Measurements from ENCODE around the gene MRC2.
"Not testable (repeated sequence)": the region's sequence is repeated elsewhere in the genome, so short reads cannot be mapped to it uniquely, and the experiment has no call there.

The MRC2 gene

DNA sequence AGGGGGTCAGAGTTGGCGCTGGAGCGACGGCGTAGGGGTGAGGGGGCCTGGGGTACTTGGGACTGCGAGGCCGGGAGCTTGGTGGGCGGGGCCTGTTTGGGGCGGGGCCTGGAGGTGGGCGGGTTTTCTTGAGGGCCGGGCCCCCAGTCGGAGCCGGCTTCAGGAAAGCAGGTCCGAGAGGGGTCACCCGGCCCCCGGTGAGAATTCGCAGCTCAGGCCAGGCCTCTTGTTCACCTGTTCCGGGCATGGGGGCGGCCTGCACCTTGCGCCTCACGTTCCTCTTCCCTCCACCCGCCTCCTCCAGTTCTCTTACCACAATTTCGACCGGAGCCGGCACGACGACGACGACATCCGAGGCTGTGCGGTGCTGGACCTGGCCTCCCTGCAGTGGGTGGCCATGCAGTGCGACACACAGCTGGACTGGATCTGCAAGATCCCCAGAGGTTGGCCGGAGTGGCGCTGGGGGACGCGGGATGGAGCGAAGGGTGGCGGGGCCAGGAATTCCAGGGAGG lies 52.5 kb downstream of the MRC2 start:
- DNase-seq, result no peak

DNA sequence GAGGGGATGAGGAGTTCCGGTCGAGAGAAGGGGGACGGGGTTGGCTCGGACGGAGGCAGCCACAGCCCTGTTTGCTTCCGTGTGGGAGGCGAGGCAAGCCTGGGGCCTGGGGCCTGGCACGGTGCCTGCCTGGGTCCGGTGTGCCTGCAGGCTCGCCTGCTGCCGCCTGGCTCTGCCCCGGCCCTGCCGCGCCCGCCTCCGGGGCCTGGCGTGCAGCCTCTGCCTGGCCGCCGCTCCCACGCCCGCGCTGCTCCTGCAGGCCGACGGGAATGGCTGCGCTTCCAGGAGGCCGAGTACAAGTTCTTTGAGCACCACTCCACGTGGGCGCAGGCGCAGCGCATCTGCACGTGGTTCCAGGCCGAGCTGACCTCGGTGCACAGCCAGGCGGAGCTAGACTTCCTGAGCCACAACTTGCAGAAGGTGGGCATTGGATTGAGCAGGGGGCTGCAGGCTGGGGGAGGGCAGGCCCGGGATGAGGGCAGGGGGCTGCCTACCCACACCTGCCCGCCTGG lies 53.1 kb downstream of the MRC2 start:
- DNase-seq, result no peak

DNA sequence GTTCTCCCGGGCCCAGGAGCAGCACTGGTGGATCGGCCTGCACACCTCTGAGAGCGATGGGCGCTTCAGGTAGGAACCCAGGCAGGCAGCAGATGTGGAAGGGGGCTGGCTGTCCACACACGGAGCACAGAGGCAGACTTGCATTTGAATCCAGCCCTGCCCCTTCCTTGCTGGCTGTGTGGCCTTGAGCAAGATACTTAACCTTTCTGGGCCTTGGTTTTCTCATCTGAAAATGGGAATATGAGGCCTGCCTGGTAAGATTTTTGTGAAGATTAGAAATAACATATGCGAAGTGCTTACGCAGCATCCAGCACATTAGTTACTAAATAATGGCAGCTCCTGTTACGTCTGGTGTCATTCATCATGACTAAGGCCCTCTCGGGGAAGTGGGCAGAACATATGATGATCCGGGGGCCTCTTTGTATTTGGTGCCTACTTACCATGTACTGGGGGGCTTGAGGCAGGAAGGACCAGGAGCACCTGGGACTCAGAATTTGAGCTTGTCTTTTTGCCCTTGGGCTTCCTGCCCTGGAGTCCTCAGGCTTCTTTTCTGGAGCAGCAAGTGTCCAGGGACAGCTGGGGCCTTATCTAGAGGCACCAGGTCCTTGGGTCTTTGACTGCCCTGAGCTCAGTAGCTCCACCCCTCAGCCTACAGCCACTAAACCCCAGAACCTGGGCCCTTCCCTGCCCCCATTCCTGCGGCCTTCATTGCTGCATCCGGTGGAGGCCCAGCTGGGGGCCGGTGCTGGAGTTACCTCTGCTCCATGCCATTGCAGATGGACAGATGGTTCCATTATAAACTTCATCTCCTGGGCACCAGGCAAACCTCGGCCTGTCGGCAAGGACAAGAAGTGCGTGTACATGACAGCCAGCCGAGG lies 53.8 kb downstream of the MRC2 start:
- DNase-seq, result no peak

DNA sequence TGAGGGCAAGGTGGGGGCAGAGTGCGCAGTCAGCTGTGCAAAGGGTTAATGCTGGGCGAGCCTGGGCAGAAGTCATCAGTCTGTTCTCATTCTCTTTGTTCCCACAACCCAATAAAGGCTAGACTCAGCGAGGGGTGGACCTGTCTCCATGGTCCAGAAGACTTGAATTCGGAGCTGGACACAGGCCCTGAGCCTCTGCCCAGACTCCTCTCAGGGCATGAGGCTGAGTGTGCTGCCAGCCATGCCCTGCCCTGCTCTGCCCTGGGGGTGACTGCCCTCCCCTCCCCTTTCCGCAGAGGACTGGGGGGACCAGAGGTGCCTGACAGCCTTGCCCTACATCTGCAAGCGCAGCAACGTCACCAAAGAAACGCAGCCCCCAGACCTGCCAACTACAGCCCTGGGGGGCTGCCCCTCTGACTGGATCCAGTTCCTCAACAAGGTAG lies 54.5 kb downstream of the MRC2 start:
- DNase-seq, result no peak

DNA sequence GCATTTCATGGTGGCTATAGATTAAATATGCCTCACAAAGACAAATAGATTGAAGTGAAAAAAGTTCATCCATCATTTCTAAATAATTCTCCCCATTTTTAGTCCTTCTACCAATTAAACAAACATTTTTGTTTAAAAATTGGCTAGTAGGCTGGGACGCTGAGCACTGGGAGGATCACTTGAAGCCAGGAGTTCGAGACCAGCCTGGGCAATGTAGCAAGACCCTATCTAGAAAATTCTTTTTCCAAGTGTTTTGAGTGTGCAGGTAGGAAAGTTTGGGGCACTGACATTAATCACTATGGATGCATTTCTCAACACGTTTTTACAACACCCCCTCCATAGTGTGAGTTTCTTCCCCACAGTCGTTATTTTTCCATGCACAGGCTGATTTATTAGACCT lies 56.7 kb downstream of the MRC2 start:
- DNase-seq, result no peak

DNA sequence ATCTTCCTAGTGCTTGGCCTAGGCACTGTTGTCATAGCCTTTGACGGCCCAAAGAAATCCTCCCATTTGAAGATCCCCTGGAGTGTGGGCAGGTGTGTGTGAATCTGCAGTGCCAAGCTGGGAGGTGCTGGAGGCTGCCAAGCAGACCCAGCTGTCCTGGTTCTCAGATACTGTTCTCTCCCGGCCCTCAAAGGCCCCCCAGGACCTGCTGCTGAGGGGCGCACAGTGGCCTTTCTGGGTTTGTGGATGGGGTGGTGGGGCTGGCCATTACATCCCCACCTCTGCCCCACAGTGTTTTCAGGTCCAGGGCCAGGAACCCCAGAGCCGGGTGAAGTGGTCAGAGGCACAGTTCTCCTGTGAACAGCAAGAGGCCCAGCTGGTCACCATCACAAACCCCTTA lies 60.5 kb downstream of the MRC2 start:
- no peak for DNase-seq

DNA sequence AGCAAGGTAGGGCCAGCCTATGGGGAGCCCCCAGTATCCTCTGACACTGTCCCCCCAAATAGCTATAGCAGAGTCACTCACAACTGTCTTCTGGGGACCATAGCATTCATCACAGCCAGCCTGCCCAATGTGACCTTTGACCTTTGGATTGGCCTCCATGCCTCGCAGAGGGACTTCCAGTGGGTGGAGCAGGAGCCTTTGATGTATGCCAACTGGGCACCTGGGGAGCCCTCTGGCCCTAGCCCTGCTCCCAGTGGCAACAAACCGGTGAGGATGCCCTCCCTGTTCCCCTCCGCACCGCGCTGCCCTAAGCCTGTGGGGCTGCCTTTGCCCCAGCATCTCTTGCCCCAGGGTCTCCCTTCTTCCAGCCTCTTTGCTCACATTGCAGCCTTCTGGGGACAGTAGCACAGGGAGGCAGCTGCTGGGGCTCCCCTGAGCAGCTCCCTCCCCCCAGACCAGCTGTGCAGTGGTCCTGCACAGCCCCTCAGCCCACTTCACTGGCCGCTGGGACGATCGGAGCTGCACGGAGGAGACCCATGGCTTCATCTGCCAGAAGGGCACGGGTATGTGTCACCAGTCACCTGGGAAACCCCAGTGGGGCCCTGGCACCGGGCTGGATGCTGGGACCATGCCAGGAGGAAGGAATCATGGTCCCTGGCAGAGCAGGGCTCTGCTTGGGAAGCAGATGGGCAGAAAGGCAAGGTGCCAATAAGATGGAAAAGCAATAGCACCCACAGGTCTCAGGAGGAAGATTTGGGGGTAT lies 61.1 kb downstream of the MRC2 start:
- DNase-seq, result no peak

DNA sequence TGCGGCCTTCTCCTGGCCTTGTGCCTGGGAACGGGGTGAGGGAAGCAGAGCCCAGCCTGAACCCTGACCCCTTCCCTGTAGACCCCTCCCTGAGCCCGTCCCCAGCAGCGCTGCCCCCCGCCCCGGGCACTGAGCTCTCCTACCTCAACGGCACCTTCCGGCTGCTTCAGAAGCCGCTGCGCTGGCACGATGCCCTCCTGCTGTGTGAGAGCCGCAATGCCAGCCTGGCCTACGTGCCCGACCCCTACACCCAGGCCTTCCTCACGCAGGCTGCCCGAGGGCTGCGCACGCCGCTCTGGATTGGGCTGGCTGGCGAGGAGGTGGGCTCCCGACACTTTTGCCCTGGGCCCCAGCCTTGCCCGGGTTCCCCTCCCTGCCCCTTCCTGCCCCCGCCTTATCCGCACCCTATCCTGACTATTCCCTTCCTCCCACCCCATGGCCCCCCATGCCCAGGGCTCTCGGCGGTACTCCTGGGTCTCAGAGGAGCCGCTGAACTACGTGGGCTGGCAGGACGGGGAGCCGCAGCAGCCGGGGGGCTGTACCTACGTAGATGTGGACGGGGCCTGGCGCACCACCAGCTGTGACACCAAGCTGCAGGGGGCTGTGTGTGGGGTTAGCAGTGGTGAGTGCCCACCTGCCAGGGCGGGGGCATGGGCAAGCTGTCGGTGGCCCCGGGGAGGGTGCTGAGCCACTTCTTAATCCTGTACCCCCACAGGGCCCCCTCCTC lies 62.1 kb downstream of the MRC2 start:
- DNase-seq, result no peak

DNA sequence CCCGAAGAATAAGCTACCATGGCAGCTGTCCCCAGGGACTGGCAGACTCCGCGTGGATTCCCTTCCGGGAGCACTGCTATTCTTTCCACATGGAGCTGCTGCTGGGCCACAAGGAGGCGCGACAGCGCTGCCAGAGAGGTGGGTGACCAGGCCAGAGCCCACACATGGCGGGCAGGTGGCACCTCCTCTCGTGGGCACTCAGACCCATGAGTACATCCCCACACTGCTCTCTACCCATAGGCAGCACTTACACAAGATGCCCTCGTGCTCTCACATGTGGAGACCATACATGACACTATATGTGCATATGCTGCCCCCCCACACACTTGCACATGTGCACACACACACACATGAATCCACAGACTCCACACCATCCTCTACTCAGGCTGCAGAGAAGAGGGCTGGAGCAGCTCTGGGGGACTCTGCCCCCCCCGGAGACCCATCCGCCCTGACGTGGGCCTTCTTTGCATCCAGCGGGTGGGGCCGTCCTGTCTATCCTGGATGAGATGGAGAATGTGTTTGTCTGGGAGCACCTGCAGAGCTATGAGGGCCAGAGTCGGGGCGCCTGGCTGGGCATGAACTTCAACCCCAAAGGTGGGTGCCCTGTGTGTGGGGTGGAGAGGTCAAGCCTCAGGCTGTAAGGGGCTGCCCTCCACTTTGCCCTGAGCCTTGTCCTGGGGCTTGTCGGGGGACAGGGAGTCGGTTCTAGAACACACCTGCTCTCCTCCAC lies 62.9 kb downstream of the MRC2 start:
- no peak for DNase-seq

DNA sequence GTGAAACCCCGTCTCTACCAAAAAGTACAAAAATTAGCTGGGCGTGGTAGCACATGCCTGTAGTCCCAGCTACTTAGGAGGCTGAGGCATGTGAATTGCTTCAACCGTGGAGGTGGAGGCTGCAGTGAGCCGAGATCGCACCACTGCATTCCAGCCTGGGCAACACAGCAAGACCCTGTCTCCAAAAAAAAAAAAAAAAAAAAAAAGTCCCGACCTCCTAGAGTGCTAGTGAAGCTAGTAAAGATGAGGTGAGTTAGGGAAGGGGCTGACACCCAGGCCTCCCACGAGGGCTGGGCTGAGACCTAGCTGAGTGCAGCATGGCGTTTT lies 64.1 kb downstream of the MRC2 start:
- DNase-seq, result not testable (repeated sequence)

DNA sequence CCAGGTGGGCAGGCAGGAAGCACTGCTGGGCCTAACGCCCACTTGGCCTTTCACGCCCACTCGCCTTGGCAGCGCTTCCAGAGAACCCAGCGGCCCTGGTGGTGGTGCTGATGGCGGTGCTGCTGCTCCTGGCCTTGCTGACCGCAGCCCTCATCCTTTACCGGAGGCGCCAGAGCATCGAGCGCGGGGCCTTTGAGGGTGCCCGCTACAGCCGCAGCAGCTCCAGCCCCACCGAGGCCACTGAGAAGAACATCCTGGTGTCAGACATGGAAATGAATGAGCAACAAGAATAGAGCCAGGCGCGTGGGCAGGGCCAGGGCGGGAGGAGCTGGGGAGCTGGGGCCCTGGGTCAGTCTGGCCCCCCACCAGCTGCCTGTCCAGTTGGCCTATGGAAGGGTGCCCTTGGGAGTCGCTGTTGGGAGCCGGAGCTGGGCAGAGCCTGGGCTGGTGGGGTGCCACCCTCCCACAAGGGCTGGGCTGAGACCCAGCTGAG lies 64.7 kb downstream of the MRC2 start:
- no peak for DNase-seq

DNA sequence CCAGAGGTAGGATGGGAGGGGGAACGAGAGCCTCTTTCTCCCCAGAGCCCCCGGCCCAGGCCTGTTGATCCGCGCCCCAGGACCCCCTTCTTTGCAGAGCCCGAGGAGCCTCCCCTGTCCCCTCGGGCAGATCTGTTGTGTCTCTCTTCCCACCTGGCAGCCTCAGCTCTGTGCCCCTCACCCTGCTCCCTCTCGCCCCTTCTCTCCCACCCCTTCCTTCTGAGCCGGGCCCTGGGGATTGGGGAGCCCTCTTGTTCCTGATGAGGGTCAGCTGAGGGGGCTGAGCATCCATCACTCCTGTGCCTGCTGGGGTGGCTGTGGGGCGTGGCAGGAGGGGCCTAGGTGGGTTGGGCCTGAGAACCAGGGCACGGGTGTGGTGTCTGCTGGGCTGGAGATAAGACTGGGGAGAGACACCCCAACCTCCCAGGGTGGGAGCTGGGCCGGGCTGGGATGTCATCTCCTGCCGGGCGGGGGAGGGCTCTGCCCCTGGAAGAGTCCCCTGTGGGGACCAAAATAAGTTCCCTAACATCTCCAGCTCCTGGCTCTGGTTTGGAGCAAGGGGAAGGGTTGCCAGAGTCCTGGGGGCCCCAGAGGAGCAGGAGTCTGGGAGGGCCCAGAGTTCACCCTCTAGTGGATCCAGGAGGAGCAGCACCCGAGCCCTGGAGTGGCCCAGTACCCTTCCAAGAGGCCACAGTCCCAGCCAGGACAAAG lies 65.4 kb downstream of the MRC2 start:
- no peak for DNase-seq

DNA sequence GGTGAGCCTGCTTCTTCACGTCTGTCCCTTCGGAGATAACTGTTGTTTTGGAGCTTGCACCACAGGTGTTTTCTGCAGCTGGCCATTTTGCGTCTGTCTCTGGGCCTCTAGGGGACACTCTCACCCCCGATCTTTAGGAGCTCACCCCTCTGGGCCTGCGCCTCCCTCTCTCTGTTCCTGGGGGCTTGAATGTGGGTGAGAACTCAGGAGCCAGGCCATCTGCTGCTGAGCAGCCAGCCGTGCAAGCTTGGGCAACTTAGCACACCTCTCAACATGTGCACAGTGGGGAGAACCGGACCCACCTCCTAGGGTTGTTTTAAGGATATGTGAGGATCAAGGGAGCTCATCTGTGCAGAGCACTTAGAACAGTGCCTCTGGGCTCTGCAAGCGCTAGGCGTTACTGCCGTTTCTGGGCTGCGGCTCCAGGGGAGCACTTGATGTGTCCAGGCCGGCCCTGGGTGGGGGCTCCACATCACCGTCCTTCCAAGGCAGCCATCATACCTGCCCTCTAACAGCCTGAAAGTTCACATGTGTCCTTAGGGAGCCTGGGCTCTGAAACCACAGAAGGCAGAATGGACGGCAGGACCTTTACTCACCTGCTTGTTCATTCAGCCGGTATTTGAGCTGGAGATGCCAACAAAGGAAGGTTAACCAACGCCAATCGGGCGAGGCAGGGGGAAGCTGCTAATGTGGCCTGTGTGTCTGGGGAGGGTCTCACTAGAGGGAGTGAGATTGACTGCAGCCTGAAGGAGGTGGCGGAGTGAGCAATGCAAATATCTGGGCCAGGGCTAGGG lies 66.3 kb downstream of the MRC2 start:
- no peak for DNase-seq

DNA sequence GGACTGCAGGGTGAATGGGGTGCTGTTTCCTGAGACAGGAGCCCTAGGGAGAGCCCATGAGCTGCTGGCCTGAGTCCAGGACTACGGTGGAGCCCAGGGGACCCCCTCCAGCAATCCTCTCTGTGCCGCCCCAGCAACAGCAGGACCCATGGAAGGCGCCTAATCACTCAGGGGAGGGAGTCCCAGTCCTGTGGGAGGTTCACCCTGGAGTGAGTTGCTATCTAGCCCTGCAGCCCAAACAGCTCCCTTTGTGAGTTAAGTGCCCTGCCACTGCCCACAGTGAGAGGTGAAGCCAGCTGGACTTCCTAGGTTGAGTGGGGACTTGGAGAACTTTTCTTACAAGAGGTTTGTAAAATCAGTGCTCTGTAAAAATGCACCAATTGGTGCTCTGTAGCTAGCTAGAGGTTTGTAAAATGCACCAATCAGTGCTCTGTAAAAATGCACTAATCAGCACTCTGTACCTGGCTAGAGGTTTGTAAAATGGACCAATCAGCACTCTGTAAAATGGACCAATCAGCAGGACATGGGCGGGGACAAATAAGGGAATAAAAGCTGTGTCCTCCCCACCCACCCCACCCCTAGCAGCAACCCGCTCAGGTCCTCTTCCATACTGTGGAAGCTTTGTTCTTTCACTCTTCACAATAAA lies 67.7 kb downstream of the MRC2 start:
- not testable (repeated sequence) for DNase-seq

DNA sequence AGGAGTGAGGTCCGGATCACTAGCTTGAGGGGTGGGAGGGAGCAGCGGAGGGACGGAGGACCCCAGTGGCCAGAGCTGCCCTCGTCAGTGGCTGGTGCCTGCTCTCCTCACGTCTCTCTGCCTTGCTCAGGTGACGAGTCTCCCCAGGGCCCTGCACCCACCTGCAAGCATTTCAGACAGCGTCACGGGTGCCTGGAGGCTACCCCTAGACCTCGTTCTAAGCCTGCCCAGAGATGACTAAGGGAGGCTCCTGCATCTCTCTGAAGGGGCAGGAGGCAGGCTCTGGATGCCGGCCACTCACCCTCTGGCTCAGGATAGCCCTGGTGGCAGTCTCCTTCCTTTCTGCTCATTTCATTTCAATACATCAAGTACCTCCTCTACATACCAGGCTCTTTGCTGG lies 68.8 kb downstream of the MRC2 start:
- no peak for DNase-seq

DNA sequence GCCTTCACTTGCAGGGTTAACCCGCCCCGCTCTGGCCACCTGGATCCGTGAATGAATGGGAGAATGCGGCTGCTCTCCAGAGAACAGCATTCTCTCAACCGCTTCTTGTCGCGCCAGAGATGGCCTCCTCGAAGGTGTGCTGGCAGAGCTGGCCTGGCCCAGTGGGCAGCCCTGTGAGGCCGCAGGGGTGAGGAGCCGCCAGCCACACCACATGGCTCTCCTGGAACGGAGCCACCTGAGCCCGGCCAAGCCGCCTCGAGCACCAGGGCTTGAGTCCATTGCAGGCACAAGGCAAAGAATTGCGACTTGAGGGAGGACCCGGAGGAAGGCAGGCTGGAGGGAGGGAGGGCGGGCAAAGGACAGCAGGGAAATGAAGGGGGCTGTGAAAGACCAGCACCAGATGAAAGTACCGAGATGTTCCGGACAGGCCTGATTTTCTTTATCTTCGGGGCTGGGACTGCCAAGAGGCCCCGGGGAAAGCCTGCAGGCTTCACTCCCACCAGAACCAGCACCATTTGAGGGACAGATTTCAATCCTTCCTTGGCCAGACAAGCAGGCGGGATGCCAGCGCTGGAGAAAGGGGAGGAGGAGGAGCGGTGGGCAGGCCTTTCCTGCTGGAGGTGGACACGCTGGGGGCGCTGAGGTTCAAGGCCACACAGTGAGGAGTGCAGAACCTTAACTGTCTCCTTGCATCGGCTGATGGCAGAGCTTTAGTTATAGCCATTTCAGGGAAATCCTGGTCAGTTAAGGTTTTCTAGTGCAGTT lies 69.4 kb downstream of the MRC2 start:
- DNase-seq, result no peak

DNA sequence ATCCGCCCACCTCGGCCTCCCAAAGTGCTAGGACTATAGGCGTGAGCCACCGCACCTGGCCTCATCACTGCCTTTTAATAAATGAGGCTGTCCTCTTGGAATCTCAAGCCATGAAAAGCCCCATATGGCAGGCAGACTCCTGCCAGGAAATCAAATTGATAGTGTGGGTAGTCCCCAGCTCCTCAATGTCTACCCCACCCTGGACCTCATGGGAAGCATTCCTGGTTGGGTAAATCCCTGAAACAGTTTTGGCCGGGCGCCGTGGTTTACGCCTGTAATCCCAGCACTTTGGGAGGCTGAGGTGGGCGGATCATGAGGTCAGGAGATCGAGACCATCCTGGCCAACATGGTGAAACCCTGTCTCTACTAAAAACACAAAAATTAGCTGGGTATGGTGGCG lies 71.0 kb downstream of the MRC2 start:
- DNase-seq, result not testable (repeated sequence)

DNA sequence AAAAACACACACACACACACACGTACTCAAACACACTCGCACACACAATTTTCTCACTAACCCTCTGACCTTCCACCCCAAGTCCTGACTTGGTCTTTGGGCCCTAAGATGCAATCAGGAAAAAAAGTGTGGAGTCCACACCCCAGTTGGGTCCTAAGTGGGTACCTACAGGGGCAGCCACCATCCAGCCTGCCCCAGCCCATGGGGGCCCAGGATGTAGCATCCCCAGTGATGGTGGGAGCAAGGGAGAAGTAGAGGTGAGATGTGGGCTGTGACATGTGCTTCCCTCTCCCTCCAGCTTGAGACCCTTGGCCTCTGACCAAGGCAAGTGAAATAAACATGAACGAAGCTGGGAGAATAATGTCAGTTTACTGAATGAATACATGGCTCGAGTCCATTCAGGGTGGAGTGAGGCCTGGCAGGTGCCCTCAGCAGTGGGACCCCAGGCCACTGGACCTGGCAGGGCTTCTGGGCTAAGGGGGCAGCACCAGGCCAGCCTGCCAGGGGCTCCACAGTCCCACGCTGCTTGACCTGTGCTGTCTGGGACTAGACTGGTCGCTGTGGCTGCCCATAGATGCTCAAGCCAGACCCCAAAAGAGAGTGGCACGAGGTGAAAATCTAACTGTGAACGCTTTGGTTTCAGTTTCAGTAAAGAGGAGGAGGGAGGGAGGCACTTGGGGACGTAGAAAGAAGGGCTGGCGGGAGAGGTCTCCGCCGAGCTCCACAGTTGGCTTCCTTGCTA lies 73.7 kb downstream of the MRC2 start:
- DNase-seq, result no peak

DNA sequence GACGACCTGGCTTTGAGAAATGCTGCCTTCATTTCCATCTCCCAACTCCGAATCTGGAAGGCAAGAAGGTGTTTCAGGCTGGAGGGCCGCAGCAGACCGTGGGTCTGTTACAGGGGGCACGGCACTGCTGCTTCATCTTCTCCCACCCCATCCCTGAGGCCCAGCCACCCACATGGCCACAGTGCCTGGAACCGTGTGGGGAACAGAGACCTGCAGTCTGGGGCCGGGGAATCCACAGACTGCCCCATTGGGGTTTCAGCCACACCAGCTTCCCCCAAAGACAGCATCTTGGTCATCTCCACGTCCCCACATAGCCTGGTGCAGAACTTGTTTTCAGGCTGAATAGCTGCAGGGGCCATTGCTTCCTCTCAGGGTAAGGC lies 74.2 kb downstream of the MRC2 start:
- DNase-seq, result no peak
